GM12892 (cell line): ENCODE data around the gene ZNF610.

Source experiments
- POLR2A ChIP-seq: IDR thresholded peaks from 2 replicates; pipeline ENCODE4 v1.6.1; 2011; ENCODE audit warnings: low read depth, low read length, control low read depth
- POLR2AphosphoS5 ChIP-seq: IDR thresholded peaks from 2 replicates; pipeline ENCODE4 v1.6.1; 2011; ENCODE audit warnings: low read depth, low read length, control low read depth
- TAF1 ChIP-seq: IDR thresholded peaks from 2 replicates; pipeline ENCODE4 v1.6.1; 2011; ENCODE audit warnings: low read depth, mild to moderate bottlenecking, control low read depth, low read length, borderline replicate concordance

DNA sequence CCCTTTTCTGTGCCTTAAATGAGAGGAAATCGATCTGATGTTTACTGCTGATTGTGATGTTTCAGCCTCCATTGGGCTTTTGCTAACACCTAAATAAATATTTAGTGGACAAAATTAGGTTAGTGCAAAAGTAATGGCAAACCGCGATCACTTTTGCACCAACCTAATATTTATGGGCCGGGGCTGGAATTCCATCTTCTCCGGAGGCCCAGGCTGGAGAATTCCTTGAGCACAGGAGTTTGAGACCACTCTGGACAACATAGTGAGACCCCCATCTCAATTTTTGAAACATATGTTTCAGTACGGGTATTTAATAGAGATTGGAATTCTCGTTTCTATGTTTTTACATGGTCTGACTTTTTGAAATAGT lies 34.3 kb downstream of the ZNF610 start:
- no peak for TF ChIP-seq POLR2A
- TF ChIP-seq POLR2AphosphoS5: no peak
- TF ChIP-seq TAF1: no peak
